Activated T-cell treated with anti-CD3 and anti-CD28 coated beads, Interleukin-2, amount 50 U/mL, for 4 hours (primary cell): ENCODE results near the gene CYP4A22. TPM values are rescaled to one million over a fixed set of nuclear protein-coding genes. Genes with fewer than 3 reads are reported as not detected.
"Not testable (repeated sequence)": the region's sequence is repeated elsewhere in the genome, so short reads cannot be mapped to it uniquely, and the experiment has no call there.

Experiments
- ATAC-seq, 2 donors: fragments of 200-7000 bp; cut with Tn5 transposase; one replicate each; pipeline ENCODE4 v1.10.0; 2021
- DNase-seq: peaks from one replicate; pipeline ENCODE4 v3.0.0-alpha.2; 2020
- H3K27me3 Mint-ChIP-seq: one replicate; pipeline ENCODE4 v1.8.0; 2021; ENCODE audit warnings: low read depth, mixed read lengths
- H3K36me3 Mint-ChIP-seq: one replicate; pipeline ENCODE4 v1.8.0; 2022; ENCODE audit warnings: mixed read lengths; ENCODE audit not compliant: insufficient read depth
- H3K4me1 Mint-ChIP-seq: one replicate; pipeline ENCODE4 v1.8.0; 2021; ENCODE audit warnings: low read depth, mixed read lengths
- H3K4me3 Mint-ChIP-seq: one replicate; pipeline ENCODE4 v1.8.0; 2021; ENCODE audit warnings: mild to moderate bottlenecking, moderate library complexity, mixed read lengths
- H3K9me3 Mint-ChIP-seq: one replicate; pipeline ENCODE4 v1.8.0; 2021; ENCODE audit warnings: mixed read lengths
- total RNA-seq, 3 donors: library from RNA; stranded (reverse); gene quantifications; one replicate each; pipeline ENCODE4 v1.2.1, GENCODE V29; 2021

Gene CYP4A22
- not detected for total RNA-seq

- H3K4me3 Mint-ChIP-seq = no peak within 1 kb of the TSS
- DNase-seq = no peak
- H3K36me3 Mint-ChIP-seq = no peaks in the 10 kb centered on the region
- no peak for ATAC-seq
- no peaks in the 10 kb centered on the region for H3K9me3 Mint-ChIP-seq
- peaks cover 3% of the 10 kb centered on the region for H3K27me3 Mint-ChIP-seq
- H3K4me1 Mint-ChIP-seq = no peaks in the 10 kb centered on the region
Measured at GRCh38 chr1:47137198-47137597, at the start of gene CYP4A22. Gene CYP4A22 (plus strand): TSS chr1:47137441. CDS start chr1:47137486, 45 bp downstream.

- not testable (repeated sequence) for ATAC-seq, H3K27me3 Mint-ChIP-seq, H3K9me3 Mint-ChIP-seq, H3K4me3 Mint-ChIP-seq, H3K36me3 Mint-ChIP-seq, DNase-seq, H3K4me1 Mint-ChIP-seq
Measured at GRCh38 chr1:47089356-47089755, 47.9 kb upstream of the CYP4A22 start.

- DNase-seq, H3K27me3 Mint-ChIP-seq, H3K4me3 Mint-ChIP-seq, ATAC-seq, H3K9me3 Mint-ChIP-seq, H3K36me3 Mint-ChIP-seq, H3K4me1 Mint-ChIP-seq: not testable (repeated sequence)
Measured at GRCh38 chr1:47091476-47091875, 45.8 kb upstream of the CYP4A22 start.

DNA sequence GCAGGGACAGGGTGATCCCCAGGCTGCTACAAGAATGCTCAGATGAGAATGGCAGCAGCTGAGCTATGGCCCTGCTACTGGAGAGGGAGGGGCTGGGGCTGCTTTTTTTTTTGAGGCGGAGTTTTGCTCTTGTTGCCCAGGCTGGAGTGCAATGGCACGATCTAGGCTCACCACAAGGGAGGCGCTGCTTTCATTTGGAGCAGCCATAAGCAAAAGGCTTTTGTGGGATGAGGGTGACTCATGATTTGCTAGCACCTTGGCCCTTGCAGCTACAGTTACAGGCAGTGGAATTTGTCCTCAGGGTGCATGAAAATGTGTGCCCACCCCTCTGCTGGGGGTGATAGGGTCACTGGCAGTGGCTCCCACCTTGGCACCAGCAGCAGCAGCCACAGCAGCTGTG, 32.4 kb upstream of the CYP4A22 start:
- ATAC-seq = no peak
- no peak overlapping the region for H3K4me3 Mint-ChIP-seq
- DNase-seq = no peak
- no peaks in the 10 kb centered on the region for H3K4me1 Mint-ChIP-seq
- peaks cover 21% of the 10 kb centered on the region for H3K27me3 Mint-ChIP-seq
- peaks cover 24% of the 10 kb centered on the region for H3K9me3 Mint-ChIP-seq
- no peaks in the 10 kb centered on the region for H3K36me3 Mint-ChIP-seq

DNA sequence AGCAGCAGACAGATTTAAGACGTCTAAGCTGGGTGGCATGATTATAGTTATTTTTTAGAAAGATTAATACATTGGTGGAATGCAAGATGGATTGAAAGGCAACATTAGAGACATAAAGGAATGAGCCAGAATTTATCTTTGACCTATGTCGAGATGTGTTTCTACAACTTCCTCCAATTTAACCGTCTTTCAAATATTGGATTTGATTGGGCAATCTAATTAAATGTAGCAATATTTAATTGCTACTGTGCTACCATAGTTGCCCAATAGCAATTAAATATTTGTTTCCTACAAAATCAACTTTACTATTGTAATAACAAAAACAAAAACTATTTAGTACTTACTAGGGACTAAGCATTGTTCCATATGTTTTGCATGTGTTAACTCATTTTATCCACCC, 30.4 kb upstream of the CYP4A22 start:
- Mint-ChIP-seq H3K4me1 (no peaks in the 10 kb centered on the region), H3K27me3 (peaks cover 26% of the 10 kb centered on the region), H3K4me3 (no peak overlapping the region), H3K9me3 (peaks cover 19% of the 10 kb centered on the region), H3K36me3 (no peaks in the 10 kb centered on the region)
- ATAC-seq (no peak), DNase-seq (no peak)

DNA sequence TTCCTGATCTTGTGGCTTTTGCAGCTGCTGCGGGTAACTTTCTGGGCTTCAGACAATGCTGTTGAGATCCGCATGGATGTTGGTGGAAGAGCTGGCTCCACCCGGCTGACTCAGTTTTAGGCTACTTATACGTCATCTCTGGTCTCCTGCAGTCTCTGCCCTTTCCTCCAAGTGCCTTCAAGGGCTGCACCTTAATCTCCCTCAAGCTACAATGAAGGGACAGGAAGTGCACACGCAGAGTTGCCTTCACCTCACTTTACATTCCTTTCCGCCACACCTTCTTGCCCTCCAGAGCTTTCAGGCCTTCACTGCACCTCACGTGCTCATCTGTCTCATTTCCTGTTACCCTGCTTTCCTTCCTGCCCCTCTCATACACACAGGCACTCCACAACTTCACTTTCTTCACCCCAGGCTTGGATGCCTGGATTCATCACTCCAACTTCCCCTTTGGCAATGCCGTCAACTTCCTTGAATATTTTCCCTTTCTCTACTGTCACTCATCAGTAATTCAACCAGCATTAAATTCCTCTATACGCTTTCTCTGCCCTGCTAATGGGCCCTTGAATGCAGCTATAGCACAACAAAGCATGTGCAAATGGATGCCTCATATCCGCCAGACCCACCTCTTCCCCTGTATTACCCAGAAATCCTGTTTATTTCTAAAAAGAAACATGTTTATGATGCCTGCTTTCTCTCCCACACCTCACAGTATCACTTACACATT, 29.2 kb upstream of the CYP4A22 start:
- H3K4me3 Mint-ChIP-seq, ATAC-seq, H3K9me3 Mint-ChIP-seq, H3K36me3 Mint-ChIP-seq, H3K4me1 Mint-ChIP-seq, DNase-seq: not testable (repeated sequence)
- H3K27me3 Mint-ChIP-seq = peaks cover 20% of the 10 kb centered on the region

GRCh38 chr1:47109482-47109881, 27.8 kb upstream of the CYP4A22 start:
- H3K4me3 Mint-ChIP-seq, H3K36me3 Mint-ChIP-seq, DNase-seq, H3K4me1 Mint-ChIP-seq, ATAC-seq, H3K9me3 Mint-ChIP-seq: not testable (repeated sequence)
- peaks cover 20% of the 10 kb centered on the region for H3K27me3 Mint-ChIP-seq

GRCh38 chr1:47113178-47113577, 24.1 kb upstream of the CYP4A22 start:
- ATAC-seq (no peak), DNase-seq (no peak)
- no peak overlapping the region for H3K4me3 Mint-ChIP-seq
- H3K36me3 Mint-ChIP-seq = no peaks in the 10 kb centered on the region
- H3K4me1 Mint-ChIP-seq = no peaks in the 10 kb centered on the region
- no peaks in the 10 kb centered on the region for H3K9me3 Mint-ChIP-seq
- peaks cover 17% of the 10 kb centered on the region for H3K27me3 Mint-ChIP-seq

DNA sequence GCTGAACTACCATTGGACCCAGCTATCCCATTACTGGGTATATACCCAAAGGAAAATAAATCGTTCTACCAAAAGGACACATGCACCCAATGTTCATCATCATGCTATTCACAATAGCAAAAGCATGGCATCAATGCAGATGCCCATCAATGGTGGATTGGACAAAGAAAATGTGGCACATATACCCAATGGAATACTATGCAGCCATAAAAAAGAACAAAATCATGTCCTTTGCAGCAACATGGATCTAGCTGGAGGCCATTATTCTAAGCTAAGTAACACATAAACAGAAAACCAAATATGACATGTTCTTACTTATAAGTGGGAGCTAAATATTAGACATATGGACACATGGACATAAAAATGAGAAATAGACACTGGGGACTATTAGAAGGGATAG, 16.2 kb upstream of the CYP4A22 start:
- H3K36me3 Mint-ChIP-seq, ATAC-seq, H3K9me3 Mint-ChIP-seq, H3K4me3 Mint-ChIP-seq, DNase-seq, H3K4me1 Mint-ChIP-seq: not testable (repeated sequence)
- peaks cover 14% of the 10 kb centered on the region for H3K27me3 Mint-ChIP-seq

GRCh38 chr1:47124834-47125233, 12.4 kb upstream of the CYP4A22 start:
- H3K9me3 Mint-ChIP-seq, H3K4me3 Mint-ChIP-seq, H3K27me3 Mint-ChIP-seq, H3K36me3 Mint-ChIP-seq, H3K4me1 Mint-ChIP-seq, DNase-seq, ATAC-seq: not testable (repeated sequence)

GRCh38 chr1:47126997-47127396, 10.2 kb upstream of the CYP4A22 start:
- H3K4me3 Mint-ChIP-seq, H3K4me1 Mint-ChIP-seq, ATAC-seq: not testable (repeated sequence)

DNA sequence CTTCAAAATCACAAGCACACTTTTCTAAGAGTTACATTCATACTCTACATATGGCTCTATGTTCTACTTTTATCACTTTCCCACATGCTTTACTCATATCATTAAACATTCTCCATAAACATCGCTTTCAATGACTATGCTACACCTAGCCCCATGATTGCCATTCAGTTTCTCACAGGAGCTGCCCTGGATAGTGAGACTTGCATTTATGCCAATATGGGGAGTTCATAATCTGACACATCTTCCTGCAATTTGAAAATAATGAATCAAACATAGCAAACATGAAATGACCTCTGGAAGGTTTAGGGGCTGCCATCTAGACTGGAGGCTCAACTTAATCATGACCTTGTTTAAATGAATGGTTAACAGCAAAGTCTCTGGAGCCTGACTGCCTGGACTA, 9.0 kb upstream of the CYP4A22 start:
- DNase-seq (no peak), ATAC-seq (no peak)
- no peak overlapping the region for H3K4me3 Mint-ChIP-seq
- H3K36me3 Mint-ChIP-seq = no peaks in the 10 kb centered on the region
- H3K4me1 Mint-ChIP-seq = no peaks in the 10 kb centered on the region
- no peaks in the 10 kb centered on the region for H3K9me3 Mint-ChIP-seq
- H3K27me3 Mint-ChIP-seq = peaks cover 10% of the 10 kb centered on the region

More at GRCh38 chr1:47126997-47127396, 10.2 kb upstream of the CYP4A22 start:
- not testable (repeated sequence) for H3K9me3 Mint-ChIP-seq, H3K27me3 Mint-ChIP-seq, DNase-seq, H3K36me3 Mint-ChIP-seq

- ATAC-seq, H3K9me3 Mint-ChIP-seq, DNase-seq, H3K4me1 Mint-ChIP-seq, H3K27me3 Mint-ChIP-seq, H3K36me3 Mint-ChIP-seq, H3K4me3 Mint-ChIP-seq: not testable (repeated sequence)
Measured at GRCh38 chr1:47128854-47129253, 8.4 kb upstream of the CYP4A22 start.

- not testable (repeated sequence) for H3K4me3 Mint-ChIP-seq
Measured at GRCh38 chr1:47129489-47130230, 7.6 kb upstream of the CYP4A22 start.

GRCh38 chr1:47132665-47133064, 4.6 kb upstream of the CYP4A22 start:
- H3K4me1 Mint-ChIP-seq, H3K27me3 Mint-ChIP-seq, ATAC-seq, DNase-seq, H3K36me3 Mint-ChIP-seq, H3K4me3 Mint-ChIP-seq, H3K9me3 Mint-ChIP-seq: not testable (repeated sequence)

More at GRCh38 chr1:47129489-47130230, 7.6 kb upstream of the CYP4A22 start:
- not testable (repeated sequence) for H3K9me3 Mint-ChIP-seq, DNase-seq, H3K27me3 Mint-ChIP-seq, H3K36me3 Mint-ChIP-seq, H3K4me1 Mint-ChIP-seq, ATAC-seq
